Caco-2 (cell line): ENCODE measurements around the gene ALX4. TPM values are rescaled to one million over a fixed set of nuclear protein-coding genes. Genes with fewer than 3 reads are reported as not detected.

Experiments used
- BruUV-seq: library from RNA; stranded (reverse); fragments of 400-500 nt; replicated peaks from 2 replicates; lab custom pipeline; 2021; lab: Mats Ljungman, UMichigan
- CTCF ChIA-PET: fragments of 300-600 bp; sonication (Branson Sonifier 250); formaldehyde crosslinking; loops from one replicate; lab custom pipeline; 2022; ENCODE audit warnings: antibody characterized with exemption; lab: Charles Lee
- POLR2A ChIA-PET: fragments of 300-600 bp; sonication (Branson Sonifier 250); formaldehyde crosslinking; loops from one replicate; lab custom pipeline; 2022; ENCODE audit warnings: antibody characterized with exemption; lab: Charles Lee
- DNase-seq, 2 experiments: peaks; one replicate each; pipeline versions ENCODE4 v3.0.0 to v3.0.0-alpha.2; 2020 to 2022
- H3K27me3 ChIP-seq: replicated peaks from 2 replicates; pipeline ENCODE4 v1.6.0; 2011; ENCODE audit warnings: low read length; ENCODE audit not compliant: control insufficient read depth, insufficient read depth
- H3K36me3 ChIP-seq: 2 replicates; pipeline ENCODE4 v1.5.1; 2011; ENCODE audit warnings: low read length; ENCODE audit not compliant: control insufficient read depth, insufficient read depth
- H3K4me1 ChIP-seq: fragments of 250-450 bp; sonication (Bioruptor Pico); 2 replicates; pipeline ENCODE4 v1.5.1; 2020; ENCODE audit warnings: mild to moderate bottlenecking
- H3K4me3 ChIP-seq: 2 replicates; pipeline ENCODE4 v1.5.1; 2011; ENCODE audit warnings: low read depth, mild to moderate bottlenecking, control low read depth, low read length
- H3K9me3 ChIP-seq: fragments of 250-450 bp; sonication (Bioruptor Pico); 2 replicates; pipeline ENCODE4 v1.5.1; 2020; ENCODE audit warnings: mild to moderate bottlenecking, moderate library complexity
- H3K27ac Mint-ChIP-seq: one replicate; pipeline ENCODE4 v1.8.0; 2022; ENCODE audit warnings: mixed read lengths; ENCODE audit not compliant: unreplicated experiment
- H3K27me3 Mint-ChIP-seq: one replicate; pipeline ENCODE4 v1.8.0; 2022; ENCODE audit warnings: mixed read lengths; ENCODE audit not compliant: insufficient read depth, unreplicated experiment
- H3K36me3 Mint-ChIP-seq: one replicate; pipeline ENCODE4 v1.8.0; 2022; ENCODE audit warnings: mild to moderate bottlenecking, mixed read lengths; ENCODE audit not compliant: insufficient read depth, unreplicated experiment
- H3K4me1 Mint-ChIP-seq: one replicate; pipeline ENCODE4 v1.8.0; 2022; ENCODE audit warnings: low read depth, mixed read lengths; ENCODE audit not compliant: unreplicated experiment
- H3K4me3 Mint-ChIP-seq: one replicate; pipeline ENCODE4 v1.8.0; 2022; ENCODE audit warnings: mild to moderate bottlenecking, moderate library complexity, mixed read lengths; ENCODE audit not compliant: unreplicated experiment
- H3K9me3 Mint-ChIP-seq: one replicate; pipeline ENCODE4 v1.8.0; 2022; ENCODE audit warnings: mixed read lengths; ENCODE audit not compliant: unreplicated experiment
- CTCF ChIP-seq, 2 experiments: fragments of 200-600 bp in 1 of 2; IDR thresholded peaks; 1 replicate in 1 of 2; 2 replicates in 1 of 2; pipeline versions ENCODE4 v1.5.1 to v1.8.0; 2011 to 2022; ENCODE audit warnings: antibody characterized with exemption in 1 of 2, control low read depth in 1 of 2, inconsistent platforms in 1 of 2, low read depth in 1 of 2, low read length in 1 of 2, mild to moderate bottlenecking in 1 of 2, moderate library complexity in 1 of 2; ENCODE audit not compliant: insufficient read depth in 1 of 2, severe bottlenecking in 1 of 2, unreplicated experiment in 1 of 2
- intact Hi-C: fragments of 100-400 bp; cut with micrococcal nuclease; formaldehyde crosslinking; loops from one replicate; pipeline ENCODE4 v1.10.0; 2022; ENCODE audit not compliant: unreplicated experiment
- total RNA-seq: library from RNA; stranded (reverse); gene quantifications from 2 replicates; pipeline ENCODE4 v1.2.3, GENCODE V29; 2022

Gene ALX4
- total RNA-seq, 1 experiment from 2014 or later = 0.05 TPM

DNA sequence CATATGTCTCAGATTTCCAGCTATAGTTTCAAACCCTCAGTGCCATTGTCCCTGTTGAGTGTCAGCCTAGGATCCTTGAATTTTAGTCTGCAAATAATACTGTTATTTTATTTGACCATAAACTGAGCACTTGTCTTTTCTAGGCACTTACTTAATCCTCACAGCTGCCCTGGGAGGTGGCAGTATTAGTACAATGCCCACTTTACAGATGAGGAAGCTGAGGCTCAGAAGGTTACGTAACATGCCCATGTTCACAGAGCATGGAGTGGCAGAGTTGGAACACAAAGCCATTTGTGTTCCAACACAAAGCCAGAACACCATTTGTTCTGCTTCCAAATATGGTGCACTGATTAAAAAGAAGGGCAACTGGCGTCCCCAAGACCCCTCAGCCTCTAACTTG lies 38.2 kb upstream of the ALX4 start:
- POLR2A ChIA-PET = no interaction called here
- H3K27ac Mint-ChIP-seq = no peak overlapping the region
- H3K4me3 Mint-ChIP-seq = no peak overlapping the region

GRCh38 chr11:44347538-44347937 lies 37.6 kb upstream of the ALX4 start:
- Mint-ChIP-seq H3K4me1 (no peaks in the 10 kb centered on the region), H3K27ac (no peak overlapping the region), H3K4me3 (no peak overlapping the region), H3K27me3 (peaks cover 7% of the 10 kb centered on the region), H3K9me3 (no peaks in the 10 kb centered on the region), H3K36me3 (no peaks in the 10 kb centered on the region)
- no peak for TF ChIP-seq CTCF (IDR thresholded peaks at IDR 0.05; ENCODE audit: insufficient read depth in 1 of 2, low read depth in 1 of 2, low read length in 1 of 2, severe bottlenecking in 1 of 2, unreplicated experiment in 1 of 2)
- no peaks in the 10 kb centered on the region for H3K27me3 ChIP-seq
- no peaks in the 10 kb centered on the region for H3K36me3 ChIP-seq
- no peaks in the 10 kb centered on the region for H3K4me1 ChIP-seq
- no peak for DNase-seq
- CTCF ChIA-PET = no interaction called here
- H3K4me3 ChIP-seq = no peak overlapping the region
- POLR2A ChIA-PET = no interaction called here
- BruUV-seq = no TSS peak
- intact Hi-C loops = no loop called here
- H3K9me3 ChIP-seq = no peaks in the 10 kb centered on the region

More for the DNA sequence above, 38.2 kb upstream of the ALX4 start:
- Histone ChIP-seq H3K27me3 (no peaks in the 10 kb centered on the region), H3K4me3 (no peak overlapping the region), H3K9me3 (no peaks in the 10 kb centered on the region), H3K36me3 (no peaks in the 10 kb centered on the region), H3K4me1 (no peaks in the 10 kb centered on the region)
- Mint-ChIP-seq H3K4me1 (no peaks in the 10 kb centered on the region), H3K9me3 (no peaks in the 10 kb centered on the region), H3K36me3 (no peaks in the 10 kb centered on the region), H3K27me3 (peaks cover 7% of the 10 kb centered on the region)
- intact Hi-C loops = no loop called here
- CTCF ChIA-PET = no interaction called here
- no TSS peak for BruUV-seq
- no peak for TF ChIP-seq CTCF (IDR thresholded peaks at IDR 0.05; ENCODE audit: insufficient read depth in 1 of 2, low read depth in 1 of 2, low read length in 1 of 2, severe bottlenecking in 1 of 2, unreplicated experiment in 1 of 2)
- DNase-seq = no peak

DNA sequence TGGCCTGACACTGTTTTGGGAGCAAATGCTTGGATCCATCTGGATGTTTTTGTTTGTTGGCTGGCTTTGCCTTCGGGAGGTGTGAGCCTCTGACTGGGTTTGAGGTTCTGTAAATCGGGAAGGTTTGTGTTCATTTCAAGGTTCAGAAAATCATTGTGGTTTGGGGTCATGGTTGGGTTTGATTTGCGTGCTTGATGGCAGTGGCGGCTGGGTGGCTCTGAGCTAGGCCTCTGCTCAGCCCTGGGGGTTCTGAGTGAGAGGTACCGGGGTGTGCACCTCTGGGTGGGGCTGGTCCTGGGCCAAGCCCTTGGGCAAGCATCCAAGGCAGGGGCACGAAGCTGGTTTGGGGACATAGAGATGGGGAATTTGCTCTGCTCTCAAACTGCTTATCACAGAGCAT lies 37.0 kb upstream of the ALX4 start:
- H3K4me1 ChIP-seq = no peaks in the 10 kb centered on the region
- CTCF ChIA-PET = interaction anchor here (0.5 kb wide), 1 partner anchor 79 kb away, joined by 6 read pairs; no protein-coding TSS in a partner anchor
- Mint-ChIP-seq H3K4me1 (no peaks in the 10 kb centered on the region), H3K27ac (no peak overlapping the region), H3K9me3 (no peaks in the 10 kb centered on the region), H3K27me3 (peaks cover 5% of the 10 kb centered on the region), H3K36me3 (no peaks in the 10 kb centered on the region), H3K4me3 (no peak overlapping the region)
- POLR2A ChIA-PET = no interaction called here
- H3K9me3 ChIP-seq = no peaks in the 10 kb centered on the region
- intact Hi-C loops = no loop called here
- H3K27me3 ChIP-seq = no peaks in the 10 kb centered on the region
- no peak for TF ChIP-seq CTCF (IDR thresholded peaks at IDR 0.05; ENCODE audit: insufficient read depth in 1 of 2, low read depth in 1 of 2, low read length in 1 of 2, severe bottlenecking in 1 of 2, unreplicated experiment in 1 of 2)
- no peak for DNase-seq
- no peaks in the 10 kb centered on the region for H3K36me3 ChIP-seq
- H3K4me3 ChIP-seq = no peak overlapping the region
- no TSS peak for BruUV-seq
